Frontal cortex (tissue), 4 donors: ENCODE results near the gene SYNE2. TPM values are rescaled to one million over a fixed set of nuclear protein-coding genes. Genes with fewer than 3 reads are reported as not detected.

ENCODE experiments used
- DNase-seq, 2 donors: peaks; one replicate each; pipeline ENCODE4 v3.0.0; 2012; ENCODE audit warnings: low spot score in 2 of 2
- FAIRE-seq: peaks from 2 replicates; lab custom pipeline; 2012; peaks lifted over from hg19 to GRCh38; lab: Jason Lieb, UNC
- total RNA-seq: library from RNA; depleted of rRNA; stranded (reverse); fragments of >200 nt; gene quantifications from one replicate; pipeline ENCODE4 v1.2.3, GENCODE V29; 2014
- donor health status: control.
- donor health status: control.
- donor health status: control.

Gene SYNE2
- total RNA-seq, 1 donor from 2014 or later, result 109 TPM

- FAIRE-seq (no peak), DNase-seq (no peak)
Observed at GRCh38 chr14:63904724-63905123, 51.9 kb downstream of the SYNE2 start.

- DNase-seq, result no peak
- no peak for FAIRE-seq
Observed at GRCh38 chr14:63905370-63905769, 52.6 kb downstream of the SYNE2 start.

GRCh38 chr14:63908667-63909264, 56.0 kb downstream of the SYNE2 start:
- FAIRE-seq, result no peak
- DNase-seq, result no peak

DNA sequence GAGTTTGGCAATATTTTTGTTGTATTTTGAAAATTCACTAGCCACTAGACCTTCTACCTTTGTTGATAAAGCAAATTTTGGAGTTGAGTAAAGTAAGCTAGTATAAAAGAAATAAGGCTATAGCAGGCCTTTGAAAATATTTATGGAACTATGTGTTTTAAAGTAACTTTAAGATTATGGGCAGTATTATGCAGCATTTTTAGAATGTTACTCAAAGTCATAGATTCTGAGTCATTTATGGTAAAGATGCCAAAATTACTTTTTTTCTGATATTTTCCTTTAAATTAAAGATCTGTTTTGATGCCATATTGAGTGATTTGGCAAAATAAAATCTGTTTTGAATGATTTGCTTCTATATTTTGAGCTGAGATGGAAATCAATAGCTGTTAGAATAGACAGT, 57.2 kb downstream of the SYNE2 start:
- FAIRE-seq (no peak), DNase-seq (no peak)

GRCh38 chr14:63910583-63911363, 58.0 kb downstream of the SYNE2 start:
- DNase-seq (no peak), FAIRE-seq (no peak)

DNA sequence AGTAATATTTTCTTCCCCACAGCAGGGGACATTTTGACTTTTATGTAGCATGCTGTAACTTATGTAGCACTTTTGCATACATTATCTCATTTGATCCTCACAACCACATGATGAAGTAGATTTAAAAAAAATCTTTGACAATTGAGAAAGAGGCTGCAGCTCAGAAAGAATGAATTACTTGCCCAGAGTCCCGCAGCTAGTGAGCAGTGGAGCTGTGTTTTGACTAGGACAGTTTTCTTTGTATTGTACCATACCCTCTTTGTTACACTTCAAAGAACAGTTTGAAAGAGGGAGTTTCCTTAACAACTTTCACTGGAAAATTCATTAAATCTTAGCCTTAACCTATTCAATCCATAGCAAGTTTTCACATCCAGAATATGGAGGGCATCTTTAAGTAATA, 58.6 kb downstream of the SYNE2 start:
- FAIRE-seq (no peak), DNase-seq (no peak)

DNA sequence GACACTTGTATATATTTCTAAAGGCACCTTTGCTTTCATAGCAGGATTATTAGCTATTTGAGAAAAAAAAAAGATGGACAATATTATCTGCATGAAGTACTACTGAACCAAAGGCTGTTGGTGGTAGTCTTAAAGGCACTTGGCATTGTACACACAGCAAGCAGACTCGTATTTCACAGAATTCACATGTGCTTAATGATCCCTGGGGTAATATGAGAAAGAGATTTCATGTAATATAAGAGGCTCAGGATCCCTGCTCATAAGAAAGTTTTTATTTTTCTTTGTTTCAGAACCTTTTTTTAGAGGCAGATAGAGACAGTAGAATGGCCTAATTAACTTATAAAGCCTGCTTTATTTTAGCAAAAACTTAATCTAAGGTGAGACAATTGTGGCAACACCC, 59.5 kb downstream of the SYNE2 start:
- DNase-seq (no peak), FAIRE-seq (no peak)

DNA sequence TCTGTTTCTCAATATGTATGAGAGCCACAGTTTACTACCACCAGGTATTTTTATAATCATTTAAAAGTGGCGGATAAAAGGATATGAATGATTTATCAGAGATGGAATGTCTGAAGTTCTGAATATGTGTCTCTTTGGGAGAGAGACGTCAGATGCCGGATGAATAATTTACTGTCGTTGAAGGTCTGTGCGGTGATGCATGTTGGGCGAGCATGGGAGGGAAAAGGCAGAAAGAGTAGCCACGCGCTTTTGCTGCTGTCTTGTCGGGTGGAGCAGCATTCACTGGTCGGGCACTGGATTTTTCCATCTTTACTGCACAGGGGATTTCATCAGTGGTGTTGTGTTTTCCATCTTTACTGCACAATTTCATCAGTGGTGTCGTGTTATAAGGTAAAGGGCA, 65.6 kb downstream of the SYNE2 start:
- FAIRE-seq (no peak), DNase-seq (no peak)

DNA sequence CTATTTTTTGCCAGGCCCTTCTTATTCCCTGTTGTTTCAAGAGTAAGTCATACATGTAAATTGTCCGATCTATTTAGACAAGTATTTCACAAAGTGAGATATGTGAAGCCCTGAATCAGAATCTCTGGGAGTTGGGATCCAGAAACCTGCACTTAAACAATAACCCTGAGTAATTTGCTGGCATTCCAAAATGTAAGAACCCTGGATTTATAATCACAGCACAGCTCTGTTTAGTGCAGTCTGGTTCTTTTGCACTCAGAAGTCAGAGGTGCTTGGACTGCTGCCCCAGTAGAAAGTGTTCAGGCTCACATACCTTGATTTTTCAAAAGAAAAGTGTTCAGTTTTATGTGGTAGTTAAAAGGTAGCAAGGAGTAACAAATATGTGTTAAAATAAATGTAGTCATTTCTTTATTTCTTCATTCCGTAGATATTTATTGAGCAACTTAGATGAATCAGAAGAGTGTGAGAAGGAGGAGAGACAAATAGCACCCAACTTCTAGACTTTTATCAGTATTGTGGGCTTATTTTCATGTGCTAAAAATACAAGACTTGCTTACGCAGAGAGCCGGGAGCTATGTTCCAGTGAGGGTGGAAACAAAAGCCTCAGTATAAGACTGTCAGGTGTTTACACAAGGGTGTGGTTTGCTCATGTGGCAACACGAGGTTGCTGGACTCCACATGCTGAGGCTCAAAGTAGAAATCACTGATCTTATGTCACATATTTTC, 70.1 kb downstream of the SYNE2 start:
- FAIRE-seq, result no peak
- DNase-seq, result no peak

GRCh38 chr14:63923422-63923752, 70.6 kb downstream of the SYNE2 start:
- DNase-seq (no peak), FAIRE-seq (no peak)

DNA sequence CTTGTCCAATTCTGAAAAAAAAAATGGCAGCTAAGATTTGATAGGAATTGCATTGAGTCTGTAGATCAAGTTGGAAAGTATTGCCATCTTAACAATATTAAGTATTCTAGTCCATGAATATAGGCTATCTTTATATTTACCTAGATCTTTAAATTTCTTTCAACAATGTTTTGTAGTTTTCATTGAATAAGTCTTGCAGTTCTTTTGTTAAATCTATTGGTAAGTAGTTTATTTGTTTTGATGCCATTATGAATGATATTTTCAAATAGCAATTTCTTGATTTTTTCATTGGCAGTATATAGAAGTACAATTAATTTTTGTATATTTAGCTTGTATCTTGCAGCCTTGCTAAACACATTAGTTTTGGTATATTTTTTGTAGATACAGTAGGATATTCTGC, 71.6 kb downstream of the SYNE2 start:
- DNase-seq (no peak), FAIRE-seq (no peak)

DNA sequence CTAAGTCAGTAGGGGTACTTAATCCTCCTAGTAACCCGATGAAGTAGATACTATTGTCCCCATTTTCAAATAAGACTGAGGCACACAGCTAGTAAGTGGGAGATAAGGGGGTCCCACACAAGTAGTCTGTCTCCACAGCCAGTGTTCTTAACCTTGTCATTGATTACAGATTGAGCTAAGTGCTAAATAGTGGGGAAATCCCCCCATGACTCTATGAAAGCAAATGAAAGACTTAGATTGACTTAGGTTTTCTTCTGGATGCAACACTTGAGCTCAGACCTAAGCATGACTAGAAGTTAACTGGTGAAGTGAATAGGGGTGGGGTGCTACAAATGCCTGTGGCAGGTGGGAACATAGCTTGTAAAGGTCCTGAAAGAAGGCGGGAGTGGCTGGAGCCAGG, 73.8 kb downstream of the SYNE2 start:
- DNase-seq, result no peak
- FAIRE-seq, result no peak

GRCh38 chr14:63928744-63929174, 76.0 kb downstream of the SYNE2 start:
- no peak for FAIRE-seq
- no peak for DNase-seq

GRCh38 chr14:63933110-63933509, 80.3 kb downstream of the SYNE2 start:
- no peak for FAIRE-seq
- no peak for DNase-seq

DNA sequence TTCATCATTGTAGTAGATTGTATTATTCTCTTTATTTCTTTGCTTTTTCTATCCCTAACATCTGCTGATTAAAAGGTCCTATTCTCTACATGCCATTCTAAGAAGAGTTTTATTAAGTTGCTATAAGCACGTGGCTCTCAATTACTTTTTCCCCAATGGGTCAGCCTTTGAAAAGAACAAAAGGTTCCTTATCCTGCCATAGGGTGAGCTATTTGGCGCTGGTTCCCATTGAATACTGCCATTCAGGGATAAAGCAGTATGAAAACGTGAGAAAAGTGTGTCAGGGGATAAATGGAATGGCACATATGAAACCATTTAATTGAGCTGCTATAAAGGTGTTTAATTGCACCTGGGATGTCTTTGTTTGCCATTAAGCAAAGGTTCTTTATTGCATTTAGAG, 80.9 kb downstream of the SYNE2 start:
- DNase-seq, result no peak
- FAIRE-seq, result no peak

- no peak for FAIRE-seq
- no peak for DNase-seq
Observed at GRCh38 chr14:63938198-63939005, 85.6 kb downstream of the SYNE2 start.

DNA sequence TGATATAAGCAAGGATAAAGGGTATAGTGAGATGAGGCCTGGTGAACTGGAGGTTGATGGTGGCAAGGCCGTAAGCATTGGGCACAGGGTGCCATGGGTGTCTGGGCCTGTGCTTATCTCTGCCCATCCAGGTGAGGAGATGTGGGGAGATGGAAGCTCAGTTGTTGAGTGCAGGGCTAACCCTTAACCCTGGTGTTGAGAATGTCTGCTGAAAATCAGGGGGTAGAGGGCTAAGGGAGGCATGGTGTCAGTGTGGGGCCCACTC, 86.1 kb downstream of the SYNE2 start:
- DNase-seq (no peak), FAIRE-seq (no peak)

DNA sequence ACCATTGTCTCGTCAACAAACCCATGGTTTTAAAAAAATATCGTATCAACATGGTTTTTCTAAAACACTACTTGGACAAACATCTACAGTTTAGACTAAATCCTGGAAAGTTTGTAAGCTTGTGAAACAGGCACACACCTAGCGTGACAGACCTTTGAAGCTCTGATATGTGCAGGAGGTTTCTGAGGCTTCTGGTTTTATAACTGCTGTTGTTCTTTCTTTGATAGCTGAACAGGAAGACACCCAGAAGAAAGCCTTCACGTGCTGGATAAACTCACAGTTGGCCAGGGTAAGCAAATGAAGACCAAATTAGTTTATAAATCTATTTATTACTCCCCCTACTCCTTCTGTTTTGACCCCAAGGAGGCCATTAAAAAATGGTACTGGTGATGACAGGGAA, 87.6 kb downstream of the SYNE2 start:
- DNase-seq (no peak), FAIRE-seq (no peak)

- no peak for DNase-seq
- FAIRE-seq, result no peak
Observed at GRCh38 chr14:63941023-63941422, 88.2 kb downstream of the SYNE2 start.

GRCh38 chr14:63949696-63950095, 96.9 kb downstream of the SYNE2 start:
- DNase-seq (no peak), FAIRE-seq (no peak)

DNA sequence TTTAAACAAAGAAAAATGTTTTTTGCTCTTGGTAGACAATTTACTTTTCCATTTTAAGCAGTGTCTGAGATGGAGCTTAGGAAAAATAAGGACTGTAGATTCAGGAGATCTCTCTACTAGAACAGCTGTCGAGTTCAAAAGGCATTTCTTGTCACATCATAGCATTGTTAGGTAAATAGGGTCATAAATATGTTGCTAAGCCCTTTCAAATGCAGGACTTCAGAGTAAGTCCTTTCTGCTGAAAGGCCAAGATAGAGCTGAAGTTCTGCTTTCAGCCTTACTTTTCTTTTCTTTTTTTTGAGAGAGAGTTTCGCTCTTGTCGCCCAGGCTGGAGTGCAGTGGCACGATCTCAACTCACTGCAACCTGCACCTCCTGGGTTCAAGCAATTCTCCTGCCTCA, 98.2 kb downstream of the SYNE2 start:
- no peak for FAIRE-seq
- no peak for DNase-seq
